ENCODE results near the gene ADAMTS13. TPM values are rescaled to one million over a fixed set of nuclear protein-coding genes. Genes with fewer than 3 reads are reported as not detected.

ADAMTS13 gene
- total RNA-seq: 1 to 10 TPM; 2.2 to 2.6 TPM
- polyA plus RNA-seq (2013, experiment 1 of 2): 1.2 TPM
- polyA plus RNA-seq (2013, experiment 2 of 2): 1.3 TPM
- 0.20 to 4.5 (median 1.2) reads per million in 172 experiments for total RNA-seq

GRCh38 chr9:133421615-133422542 is at the start of gene ADAMTS13:
TSS of gene ADAMTS13 (plus strand) at chr9:133422367. CDS start at chr9:133422444, 77 bp downstream.
- TF ChIP-seq CTCF (IDR thresholded peaks at IDR 0.05): no peak
- intact Hi-C loops (cut with DNase I, micrococcal nuclease): no loop called here
- DNase-seq (peak in 3 of 14 experiments; percentile 5 to 67 (median 51)), ATAC-seq (ENCODE audit: poor library complexity) (no peak)
- POLR2A ChIA-PET: interaction anchor here (0.6 kb wide), 1 partner anchor 450 kb away, joined by 3 read pairs; no protein-coding TSS in a partner anchor
- H3K27me3 Mint-ChIP-seq: peaks cover 13% of the 10 kb centered on the region
- Histone ChIP-seq H3K4me3 (ENCODE audit: low read length) (no peak within 1 kb of the TSS), H3K9me3 (ENCODE audit: control insufficient read depth in 1 of 2, insufficient read depth in 1 of 2, low read length in 2 of 2) (peaks cover 0 to 11% of the 10 kb centered on the region in 2 experiments), H3K27ac (ENCODE audit: low read depth in 1 of 2, low read length in 2 of 2) (no peak within 1 kb of the TSS), H3K36me3 (ENCODE audit: insufficient read depth, low read length) (peaks cover under 1% of the 10 kb centered on the region), H3K4me1 (ENCODE audit: insufficient read depth, low read length) (peaks cover 17% of the 10 kb centered on the region), H3K27me3 (ENCODE audit: control insufficient read depth in 1 of 2, insufficient read depth in 2 of 2, low read length in 2 of 2) (peaks cover 13 to 14% of the 10 kb centered on the region in 2 experiments)
- H3K27ac Mint-ChIP-seq: no peak within 1 kb of the TSS
- CTCF ChIA-PET: no interaction called here
- no peak within 1 kb of the TSS for H3K4me3 Mint-ChIP-seq
- peaks cover 15% of the 10 kb centered on the region for H3K4me1 Mint-ChIP-seq (ENCODE audit: low read depth)
- peaks cover 10% of the 10 kb centered on the region for H3K36me3 Mint-ChIP-seq (ENCODE audit: low read depth)
- no peaks in the 10 kb centered on the region for H3K9me3 Mint-ChIP-seq

GRCh38 chr9:133374612-133375115 is 47.5 kb upstream of the ADAMTS13 start:
- Histone ChIP-seq H3K27me3 (ENCODE audit: control insufficient read depth in 1 of 2, insufficient read depth in 2 of 2, low read length in 2 of 2) (no peaks in the 10 kb centered on the region), H3K36me3 (ENCODE audit: insufficient read depth, low read length) (peaks cover 18% of the 10 kb centered on the region), H3K4me3 (ENCODE audit: low read length) (peak overlapping the region; percentile 73), H3K27ac (ENCODE audit: low read depth in 1 of 2, low read length in 2 of 2) (peak overlapping the region; percentile 81 to 84), H3K9me3 (ENCODE audit: control insufficient read depth in 1 of 2, insufficient read depth in 1 of 2, low read length in 2 of 2) (no peaks in the 10 kb centered on the region), H3K4me1 (ENCODE audit: insufficient read depth, low read length) (peaks cover 67% of the 10 kb centered on the region)
- DNase-seq (peak in 4 of 14 experiments; percentile 44 to 69 (median 58)), ATAC-seq (ENCODE audit: poor library complexity) (peak; percentile 13)
- peak overlapping the region; percentile 96 for H3K4me3 Mint-ChIP-seq
- ChIA-PET CTCF (interaction anchor here (0.9 to 1.1 kb wide), 2 partner anchors 18 to 27 kb away, joined by 4 to 5 read pairs; partner anchors contain the start of genes MED22, RPL7A, SURF1 and SURF2), POLR2A (interaction anchor here (0.7 to 8.7 kb wide), 5 partner anchors 10 to 85 kb away, joined by 3 to 109 read pairs (median 3); partner anchors contain the start of genes CACFD1, MED22, RPL7A and SURF1)
- TF ChIP-seq CTCF (IDR thresholded peaks at IDR 0.05): no peak
- peaks cover 31% of the 10 kb centered on the region for H3K36me3 Mint-ChIP-seq (ENCODE audit: low read depth)
- H3K4me1 Mint-ChIP-seq (ENCODE audit: low read depth): peaks cover 53% of the 10 kb centered on the region
- peak overlapping the region; percentile 98 for H3K27ac Mint-ChIP-seq
- intact Hi-C loops (cut with DNase I, micrococcal nuclease): loop anchor here in 1 of 2 experiments (5.0 kb wide), 2 partner anchors 43 to 88 kb away; partner anchors contain the start of gene REXO4
- H3K27me3 Mint-ChIP-seq: no peaks in the 10 kb centered on the region
- no peaks in the 10 kb centered on the region for H3K9me3 Mint-ChIP-seq

GRCh38 chr9:133375116-133375723 is 46.9 kb upstream of the ADAMTS13 start:
- peaks cover 61% of the 10 kb centered on the region for H3K4me1 ChIP-seq (ENCODE audit: insufficient read depth, low read length)
- ChIA-PET POLR2A (interaction anchor here (0.9 to 8.7 kb wide), 4 partner anchors 10 to 85 kb away, joined by 3 to 109 read pairs (median 11); partner anchors contain the start of genes CACFD1, MED22, RPL7A and SURF1), CTCF (interaction anchor here (0.9 to 1.1 kb wide), 2 partner anchors 18 to 27 kb away, joined by 4 to 5 read pairs; partner anchors contain the start of genes MED22, RPL7A, SURF1 and SURF2)
- DNase-seq (peak in 1 of 14 experiments; percentile 35), ATAC-seq (ENCODE audit: poor library complexity) (no peak)
- no peaks in the 10 kb centered on the region for H3K9me3 ChIP-seq (ENCODE audit: control insufficient read depth in 1 of 2, insufficient read depth in 1 of 2, low read length in 2 of 2)
- Mint-ChIP-seq H3K27me3 (no peaks in the 10 kb centered on the region), H3K9me3 (no peaks in the 10 kb centered on the region), H3K4me3 (peak overlapping the region; percentile 96), H3K4me1 (ENCODE audit: low read depth) (peaks cover 47% of the 10 kb centered on the region), H3K36me3 (ENCODE audit: low read depth) (peaks cover 27% of the 10 kb centered on the region), H3K27ac (peak overlapping the region; percentile 98)
- no peak for TF ChIP-seq CTCF (IDR thresholded peaks at IDR 0.05)
- H3K27me3 ChIP-seq (ENCODE audit: control insufficient read depth in 1 of 2, insufficient read depth in 2 of 2, low read length in 2 of 2): no peaks in the 10 kb centered on the region
- H3K4me3 ChIP-seq (ENCODE audit: low read length): peak overlapping the region; percentile 73
- intact Hi-C loops (cut with DNase I, micrococcal nuclease): loop anchor here in 1 of 2 experiments (5.0 kb wide), 2 partner anchors 42 to 87 kb away; partner anchors contain the start of gene REXO4
- H3K36me3 ChIP-seq (ENCODE audit: insufficient read depth, low read length): peaks cover 13% of the 10 kb centered on the region
- H3K27ac ChIP-seq (ENCODE audit: low read depth in 1 of 2, low read length in 2 of 2): peak overlapping the region; percentile 81 to 84

All from CD4-positive, alpha-beta T cell (primary cell).